Measurements from ENCODE around the gene CD14. TPM values are rescaled to one million over a fixed set of nuclear protein-coding genes. Genes with fewer than 3 reads are reported as not detected.

Gene CD14
- polyA plus RNA-seq, 2 of the 4 experiments (the other 2 are of a cell fraction), result 2.9 to 3.3 TPM

- Histone ChIP-seq H3K27ac (no peak overlapping the region), H3K9me3 (no peaks in the 10 kb centered on the region), H3K4me3 (no peak overlapping the region), H3K4me1 (no peaks in the 10 kb centered on the region), H3K4me2 (no peak overlapping the region)
- WGBS (ENCODE audit: missing lambda C conversion rate), result 83% methylated on average over 2 of the region's 2 CpGs
- TF ChIP-seq NPAS2 (CRISPR knock-in tag; IDR thresholded peaks at IDR 0.05; ENCODE audit: borderline replicate concordance) (no peak), CHD2 (IDR thresholded peaks at IDR 0.05; ENCODE audit: low read length, partially characterized antibody) (no peak), CHD4 (IDR thresholded peaks at IDR 0.05; ENCODE audit: borderline replicate concordance) (no peak), ZFP36 (IDR thresholded peaks at IDR 0.05; ENCODE audit: borderline replicate concordance, partially characterized antibody) (no peak), EHF (CRISPR knock-in tag; IDR thresholded peaks at IDR 0.05) (no peak), POLR2A (IDR thresholded peaks at IDR 0.05; ENCODE audit: low read length) (no peak), ZNF302 (CRISPR knock-in tag; IDR thresholded peaks at IDR 0.05) (no peak), REST (IDR thresholded peaks at IDR 0.05) (no peak), ESRRA (IDR thresholded peaks at IDR 0.05; ENCODE audit: borderline replicate concordance, low read length) (no peak), FOSB (CRISPR knock-in tag; IDR thresholded peaks at IDR 0.05) (no peak), MAX (IDR thresholded peaks at IDR 0.05) (no peak), NR3C1 (IDR thresholded peaks at IDR 0.05) (no peak), CEBPB (IDR thresholded peaks at IDR 0.05) (no peak), CBX8 (IDR thresholded peaks at IDR 0.05) (no peak), MAFK (IDR thresholded peaks at IDR 0.05; ENCODE audit: partially characterized antibody) (no peak), RAD21 (conservative IDR thresholded peaks at IDR 0.05 in 1 of 2, IDR thresholded peaks at IDR 0.05 in 1 of 2) (no peak), GATA3 (IDR thresholded peaks at IDR 0.05; ENCODE audit: borderline replicate concordance) (no peak), FOSL2 (IDR thresholded peaks at IDR 0.05) (no peak), FOSL2 (CRISPR knock-in tag; IDR thresholded peaks at IDR 0.05) (no peak), JUNB (IDR thresholded peaks at IDR 0.05) (no peak), RNF2 (IDR thresholded peaks at IDR 0.05; ENCODE audit: borderline replicate concordance, low read depth) (no peak)
- CTCF ChIA-PET, result interaction anchor here (0.8 to 1.2 kb wide), 2 partner anchors 27 to 46 kb away, joined by 3 to 6 read pairs; partner anchors contain the start of genes IK and NDUFA2
- DNase-seq (ENCODE audit: low read depth in 1 of 2, low spot score in 1 of 2) (no peak), FAIRE-seq (no peak), ATAC-seq (peak in 1 of 2 experiments; percentile 27; a peak in 3 of 6 replicates)
- POLR2A ChIA-PET, result interaction anchor here (0.8 to 1.7 kb wide), 4 partner anchors 8 to 27 kb away, joined by 3 to 8 read pairs (median 4); partner anchors contain the start of genes HARS1, HARS2, IK and NDUFA2
Measured at GRCh38 chr5:140674211-140674610, 41.2 kb upstream of the CD14 start.

GRCh38 chr5:140673187-140673976 lies 40.4 kb upstream of the CD14 start, which contains the start of gene DND1:
DND1 (minus strand) TSS chr5:140673576; CDS start chr5:140673542, 34 bp downstream.
- DNase-seq (ENCODE audit: low read depth in 1 of 2, low spot score in 1 of 2), result no peak
- ATAC-seq, result peak in 1 of 2 experiments; percentile 15; a peak in 2 of 6 replicates
- POLR2A ChIA-PET, result interaction anchor here (1.7 kb wide), 1 partner anchor 26 kb away, joined by 8 read pairs; the partner anchor contains the start of genes IK and NDUFA2
- H3K4me1 ChIP-seq, result no peaks in the 10 kb centered on the region
- no peak within 1 kb of the TSS for H3K27ac ChIP-seq
- no peak within 1 kb of the TSS for H3K4me3 ChIP-seq
- 93% methylated on average over 45 of the region's 45 CpGs for WGBS (ENCODE audit: missing lambda C conversion rate)
- CTCF ChIA-PET, result interaction anchor here (0.7 to 0.9 kb wide), 2 partner anchors 15 to 17 kb away, joined by 3 read pairs; partner anchors contain the start of genes HARS1 and HARS2
- no peak for FAIRE-seq
- H3K4me2 ChIP-seq, result no peak within 1 kb of the TSS
- TF ChIP-seq HOXB13 (CRISPR knock-in tag; IDR thresholded peaks at IDR 0.05; ENCODE audit: low read depth) (no peak), RARB (CRISPR knock-in tag; IDR thresholded peaks at IDR 0.05) (no peak), SREBF2 (IDR thresholded peaks at IDR 0.05) (no peak), MAX (IDR thresholded peaks at IDR 0.05) (no peak), HOXA7 (CRISPR knock-in tag; IDR thresholded peaks at IDR 0.05) (no peak), ATOH8 (CRISPR knock-in tag; IDR thresholded peaks at IDR 0.05; ENCODE audit: low read depth) (no peak), ZFP36 (IDR thresholded peaks at IDR 0.05; ENCODE audit: borderline replicate concordance, partially characterized antibody) (no peak), POLR2AphosphoS2 (conservative IDR thresholded peaks at IDR 0.05; ENCODE audit: low read length) (0 out of 2 replicates have a peak, but pooled peaks have one; percentile 65), TP53 (CRISPR knock-in tag; IDR thresholded peaks at IDR 0.05) (no peak), JUNB (IDR thresholded peaks at IDR 0.05) (no peak), JUN (IDR thresholded peaks at IDR 0.05) (peak in 1 of 2 experiments; percentile 8; a peak in 1 of 5 replicates), FOXS1 (CRISPR knock-in tag; IDR thresholded peaks at IDR 0.05) (no peak), EP300 (IDR thresholded peaks at IDR 0.05) (no peak)
- no peaks in the 10 kb centered on the region for H3K9me3 ChIP-seq
